Ishikawa (cell line): Measurements from ENCODE around the gene MSX1.

Experiments used
- EGR1 ChIP-seq: IDR thresholded peaks from 2 replicates; pipeline ENCODE4 v1.6.1; 2012
- EP300 ChIP-seq: IDR thresholded peaks from 2 replicates; pipeline ENCODE4 v1.6.1; 2012; ENCODE audit warnings: borderline replicate concordance
- MAX ChIP-seq: IDR thresholded peaks from 2 replicates; pipeline ENCODE4 v1.6.1; 2012
- RAD21 ChIP-seq: IDR thresholded peaks from 2 replicates; pipeline ENCODE4 v1.6.1; 2012; ENCODE audit warnings: low read depth
- REST ChIP-seq: IDR thresholded peaks from 2 replicates; pipeline ENCODE4 v1.6.1; 2012; ENCODE audit warnings: low read depth, mild to moderate bottlenecking
- TAF1 ChIP-seq: IDR thresholded peaks from 2 replicates; pipeline ENCODE4 v1.6.1; 2012; ENCODE audit warnings: low read depth, mild to moderate bottlenecking
- TEAD4 ChIP-seq: IDR thresholded peaks from 2 replicates; pipeline ENCODE4 v1.6.1; 2012

- TF ChIP-seq TEAD4 (no peak), RAD21 (no peak), EGR1 (no peak), EP300 (no peak), TAF1 (no peak), MAX (no peak), REST (no peak)
Measured at GRCh38 chr4:4858527-4859324, 739 bp upstream of the MSX1 start.
